Fibroblast of pulmonary artery (primary cell): ENCODE measurements around the gene SLC13A1.

Experiments
- DNase-seq: peaks from one replicate; pipeline ENCODE4 v3.0.0-alpha.2; 2010; ENCODE audit warnings: low read depth
- H3K4me3 ChIP-seq: replicated peaks from 2 replicates; pipeline ENCODE4 v1.5.1; 2011; ENCODE audit warnings: low read depth, mild to moderate bottlenecking, control low read depth, low read length, moderate library complexity
- CTCF ChIP-seq: IDR thresholded peaks from 2 replicates; pipeline ENCODE4 v1.5.1; 2011; ENCODE audit warnings: mild to moderate bottlenecking, control low read depth, low read length, inconsistent platforms; ENCODE audit errors: missing control alignments

The SLC13A1 gene

GRCh38 chr7:123209786-123210185 is 10.0 kb upstream of the SLC13A1 start:
- peak; percentile 42 for DNase-seq
- TF ChIP-seq CTCF: no peak
- no peak overlapping the region for H3K4me3 ChIP-seq

- DNase-seq: peak; percentile 54
- peak; percentile 71 for TF ChIP-seq CTCF
- no peak overlapping the region for H3K4me3 ChIP-seq
Measured at GRCh38 chr7:123208793-123209192, 9.0 kb upstream of the SLC13A1 start.

- no peak for TF ChIP-seq CTCF
- no peak for DNase-seq
- H3K4me3 ChIP-seq: no peak overlapping the region
Measured at GRCh38 chr7:123204206-123204835, 4.6 kb upstream of the SLC13A1 start.

GRCh38 chr7:123201901-123202300 is 2.1 kb upstream of the SLC13A1 start:
- no peak for TF ChIP-seq CTCF
- no peak for DNase-seq
- H3K4me3 ChIP-seq: no peak overlapping the region

GRCh38 chr7:123198668-123199652 is 809 bp downstream of the SLC13A1 start:
- no peak for DNase-seq
- TF ChIP-seq CTCF: no peak
- no peak overlapping the region for H3K4me3 ChIP-seq

- no peak overlapping the region for H3K4me3 ChIP-seq
- no peak for DNase-seq
- TF ChIP-seq CTCF: no peak
Measured at GRCh38 chr7:123198111-123198510, 1.7 kb downstream of the SLC13A1 start.
